Superior temporal gyrus (tissue), 1 donor: ENCODE results near the gene ZNF445.
A peak's percentile ranks its signal among the peaks of the same experiment; 100 is the strongest.
"Not testable (repeated sequence)": the region's sequence is repeated elsewhere in the genome, so short reads cannot be mapped to it uniquely, and the experiment has no call there.

Experiments used
- DNase-seq: peaks from one replicate; pipeline ENCODE4 v3.0.0-alpha.2; 2016; ENCODE audit errors: extremely low spot score

Gene ZNF445

GRCh38 chr3:44476963-44477311 is 533 bp downstream of the ZNF445 start:
- peak; percentile 49 for DNase-seq

DNA sequence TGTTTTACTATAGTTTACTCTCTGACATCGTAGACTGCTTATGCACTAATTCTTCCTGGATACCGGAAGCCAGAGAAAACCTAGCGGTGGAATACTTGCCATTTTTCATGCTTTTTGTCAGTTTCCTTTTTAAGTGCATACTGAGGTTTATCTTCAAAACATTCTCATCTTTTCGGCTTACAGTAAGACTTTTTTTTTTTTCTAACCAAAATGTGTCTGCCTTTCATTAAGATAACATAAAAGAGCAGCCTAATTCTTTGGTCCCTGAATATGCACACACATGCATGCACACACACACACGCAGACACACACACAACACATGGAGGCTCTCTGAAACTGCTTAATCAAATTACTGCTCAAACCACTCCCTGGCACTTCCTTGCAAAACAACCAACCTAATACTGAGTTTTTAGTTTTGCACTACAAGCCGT is 1.3 kb downstream of the ZNF445 start:
- peak; percentile 24 for DNase-seq

- not testable (repeated sequence) for DNase-seq
Measured at GRCh38 chr3:44474886-44475285, 2.6 kb downstream of the ZNF445 start.

- no peak for DNase-seq
Measured at GRCh38 chr3:44470430-44470829, 7.0 kb downstream of the ZNF445 start.

DNA sequence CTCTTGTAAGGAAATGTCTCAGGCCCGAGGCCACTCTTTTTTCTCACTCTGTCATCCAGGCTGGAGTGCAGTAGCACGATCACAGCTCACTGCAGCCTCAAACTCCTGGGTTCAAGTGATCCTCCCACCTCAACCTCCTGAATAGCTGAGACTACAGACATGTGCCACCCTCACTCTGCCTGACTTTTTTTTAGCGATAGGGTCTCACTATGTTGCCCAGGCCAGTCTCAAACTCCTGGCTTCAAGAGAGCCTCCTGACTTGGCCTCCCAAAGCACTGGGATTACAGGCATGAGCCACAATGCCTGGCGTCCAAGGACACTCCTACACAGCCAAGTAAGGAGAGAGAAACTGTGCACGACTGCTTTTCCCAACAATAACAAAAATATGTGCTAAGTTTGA is 7.6 kb downstream of the ZNF445 start:
- no peak for DNase-seq

DNA sequence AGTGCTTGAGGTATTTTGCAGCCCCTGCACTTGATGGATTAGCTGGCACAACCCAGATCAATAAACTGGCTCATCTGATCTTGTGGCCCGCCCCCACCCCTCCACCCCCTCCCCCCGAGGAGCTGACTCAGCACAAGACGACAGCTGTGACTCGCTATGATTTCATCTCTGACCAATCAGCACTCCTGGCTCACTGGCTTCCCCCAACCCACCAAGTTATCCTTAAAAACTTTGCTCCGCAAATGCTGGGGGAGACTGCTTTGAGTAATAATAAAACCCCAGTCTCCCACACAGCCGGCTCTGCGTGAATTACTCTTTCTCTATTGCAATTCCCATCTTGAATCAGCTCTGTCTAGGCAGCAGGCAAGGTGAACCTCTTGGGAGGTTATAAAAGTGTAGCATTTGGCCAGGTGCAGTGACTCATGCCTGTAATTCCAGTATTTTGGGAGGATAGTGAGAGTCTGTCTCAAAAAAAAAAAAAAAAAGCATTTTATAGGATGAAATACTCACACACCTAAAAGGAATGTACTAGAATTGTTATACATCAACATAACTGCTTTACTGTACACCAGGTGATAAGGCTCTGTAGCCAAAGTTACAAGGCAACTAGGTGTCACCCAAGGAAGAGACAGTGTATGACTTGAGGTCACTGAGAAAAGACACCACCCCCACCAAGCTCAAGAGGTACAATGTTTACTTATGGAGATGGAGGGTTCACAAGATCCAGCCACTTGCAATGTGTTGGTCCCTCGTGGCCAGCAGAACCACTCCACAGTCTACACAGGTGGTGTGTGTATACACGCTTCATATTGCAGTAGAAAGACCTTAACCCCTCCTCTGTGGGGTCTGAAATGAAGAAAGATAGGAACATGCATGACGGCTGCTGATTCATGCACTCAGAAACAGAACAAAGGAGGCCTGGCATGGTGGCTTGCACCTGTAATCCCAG is 8.6 kb downstream of the ZNF445 start:
- no peak for DNase-seq

DNA sequence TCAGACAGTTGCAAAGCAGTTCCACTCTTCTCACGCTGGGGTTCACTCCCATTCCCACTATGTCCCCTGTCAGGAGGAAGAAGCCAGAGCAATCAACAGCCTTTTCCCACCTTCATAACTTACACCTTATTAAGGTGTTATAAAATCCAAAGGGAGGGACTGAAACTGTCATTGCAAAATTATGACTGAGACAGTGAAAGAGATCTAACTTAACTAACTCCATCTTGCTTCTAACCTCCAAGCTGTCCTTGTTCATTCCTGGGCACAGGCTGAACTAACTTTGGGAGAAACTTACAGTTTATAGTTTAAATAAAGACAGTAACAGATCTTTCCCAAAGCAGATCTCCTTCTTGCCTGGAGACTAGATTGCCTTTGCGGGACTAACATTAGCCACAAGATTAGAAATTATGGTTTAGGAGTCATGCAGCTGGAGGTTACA is 9.4 kb downstream of the ZNF445 start:
- not testable (repeated sequence) for DNase-seq

- no peak for DNase-seq
Measured at GRCh38 chr3:44467241-44467640, 10.2 kb downstream of the ZNF445 start.

DNA sequence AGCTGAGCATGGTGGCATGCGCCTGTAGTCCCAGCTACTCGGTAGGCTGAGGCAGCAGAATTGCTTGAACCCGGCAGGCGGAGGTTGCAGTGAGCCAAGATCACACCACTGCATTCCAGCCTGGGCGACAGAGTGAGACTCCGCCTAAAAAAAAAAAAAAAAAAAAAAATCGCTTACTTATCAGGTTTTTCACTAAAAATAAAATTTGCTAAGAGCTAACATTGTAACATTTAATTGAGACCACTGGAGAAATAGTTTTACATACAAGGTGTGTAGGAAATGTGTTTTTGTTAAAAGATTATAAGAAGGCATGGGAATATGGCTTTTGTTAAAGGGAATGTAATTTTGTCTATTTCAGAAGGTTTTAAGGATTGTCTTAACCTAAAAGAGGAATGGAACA is 12.6 kb downstream of the ZNF445 start:
- DNase-seq = not testable (repeated sequence)

DNA sequence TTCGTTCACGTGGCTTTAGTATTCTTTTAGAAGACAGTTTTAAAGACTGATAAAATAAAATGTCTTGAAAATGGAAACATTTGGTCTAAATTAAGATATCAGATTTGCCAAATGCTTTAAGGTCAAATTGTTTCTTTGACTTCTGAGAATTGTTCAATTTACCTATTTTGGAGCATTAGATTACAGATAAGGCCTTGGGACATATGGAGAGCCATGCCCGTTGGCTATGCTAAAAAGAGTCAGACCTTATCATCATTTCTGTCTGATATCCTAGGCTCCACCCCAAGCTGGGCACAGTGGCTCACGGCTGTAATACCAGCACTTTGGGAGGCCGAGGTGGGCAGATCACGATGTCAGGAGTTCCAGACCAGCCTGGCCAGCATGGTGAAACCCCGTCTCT is 13.0 kb downstream of the ZNF445 start:
- no peak for DNase-seq

DNA sequence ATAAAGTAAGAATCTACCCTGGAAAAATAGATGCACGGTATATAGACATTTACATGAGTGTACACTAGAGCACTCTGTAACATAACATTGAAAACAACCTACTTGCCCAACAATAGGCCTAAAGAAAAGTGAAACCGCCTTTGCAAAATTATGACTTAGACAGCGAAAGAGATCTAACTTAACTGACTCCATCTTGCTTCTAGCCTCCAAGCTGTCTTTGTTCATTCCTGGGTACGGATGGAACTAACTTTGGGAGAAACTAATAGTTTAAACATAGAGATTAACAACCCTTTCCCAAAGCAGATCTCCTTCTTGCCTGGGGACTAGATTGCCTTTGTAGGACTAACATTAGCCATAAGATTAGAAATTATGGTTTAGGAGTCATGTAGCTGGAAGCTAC is 17.4 kb downstream of the ZNF445 start:
- not testable (repeated sequence) for DNase-seq

DNA sequence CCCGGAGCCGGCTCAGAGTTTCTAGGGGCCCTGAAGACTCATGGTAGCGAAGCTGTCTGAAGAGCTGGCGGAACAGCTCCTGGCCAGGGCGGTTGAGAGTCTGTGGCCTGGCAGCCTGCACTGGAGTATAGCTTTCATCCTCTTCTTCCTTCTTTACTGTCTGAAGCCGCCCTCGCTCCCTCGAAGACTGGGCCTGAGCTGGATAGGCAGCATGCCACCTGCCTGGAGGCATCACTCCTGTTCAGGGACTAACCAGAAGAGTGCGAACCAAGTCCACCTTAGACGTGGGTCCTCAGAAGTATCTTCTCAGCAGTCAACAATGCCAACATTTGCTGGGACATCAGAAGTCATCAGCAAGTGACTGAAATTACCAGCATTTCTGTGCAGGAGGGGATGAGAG is 22.2 kb downstream of the ZNF445 start:
- no peak for DNase-seq

GRCh38 chr3:44454258-44454657 is 23.2 kb downstream of the ZNF445 start:
- DNase-seq = no peak

DNA sequence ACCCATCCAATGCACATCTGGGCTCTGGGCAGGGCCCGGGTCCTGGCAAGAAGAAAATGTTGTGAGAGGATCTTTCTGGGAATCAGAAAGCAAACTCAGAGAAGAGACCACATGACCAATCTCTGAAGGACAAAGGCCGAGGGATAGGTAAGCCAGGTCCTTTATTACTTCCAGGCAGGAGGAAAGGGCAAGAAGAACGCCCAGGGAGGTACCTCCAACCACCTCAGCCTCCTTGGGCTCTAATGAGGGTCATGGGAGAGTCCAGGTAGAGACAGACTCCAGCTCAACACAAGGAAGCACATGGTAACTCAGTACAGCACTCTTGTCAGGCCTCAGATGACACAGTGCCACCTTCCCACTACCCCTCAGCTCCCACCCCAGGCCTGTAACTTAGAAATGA is 26.0 kb downstream of the ZNF445 start:
- DNase-seq = no peak

GRCh38 chr3:44446929-44447328 is 30.5 kb downstream of the ZNF445 start:
- no peak for DNase-seq

DNA sequence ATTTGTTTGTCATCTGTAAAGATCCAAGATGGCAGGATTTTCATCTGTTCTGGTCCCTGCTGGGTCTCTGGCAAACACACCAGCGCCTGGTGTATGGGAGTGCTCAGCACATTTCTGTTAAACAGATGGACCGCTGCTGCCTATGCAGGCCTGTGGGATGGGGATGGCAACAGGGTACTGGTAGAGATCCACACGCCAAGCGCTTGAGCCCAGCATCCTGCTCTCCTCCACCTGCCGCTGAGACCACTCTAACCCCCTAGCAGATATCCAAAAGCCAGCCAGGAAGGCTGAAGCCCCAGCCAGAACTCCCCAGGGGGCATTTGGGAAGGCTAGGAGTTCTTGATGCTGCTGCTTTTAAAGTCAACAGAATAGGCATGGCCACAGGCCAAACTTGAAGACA is 31.7 kb downstream of the ZNF445 start:
- DNase-seq = no peak

DNA sequence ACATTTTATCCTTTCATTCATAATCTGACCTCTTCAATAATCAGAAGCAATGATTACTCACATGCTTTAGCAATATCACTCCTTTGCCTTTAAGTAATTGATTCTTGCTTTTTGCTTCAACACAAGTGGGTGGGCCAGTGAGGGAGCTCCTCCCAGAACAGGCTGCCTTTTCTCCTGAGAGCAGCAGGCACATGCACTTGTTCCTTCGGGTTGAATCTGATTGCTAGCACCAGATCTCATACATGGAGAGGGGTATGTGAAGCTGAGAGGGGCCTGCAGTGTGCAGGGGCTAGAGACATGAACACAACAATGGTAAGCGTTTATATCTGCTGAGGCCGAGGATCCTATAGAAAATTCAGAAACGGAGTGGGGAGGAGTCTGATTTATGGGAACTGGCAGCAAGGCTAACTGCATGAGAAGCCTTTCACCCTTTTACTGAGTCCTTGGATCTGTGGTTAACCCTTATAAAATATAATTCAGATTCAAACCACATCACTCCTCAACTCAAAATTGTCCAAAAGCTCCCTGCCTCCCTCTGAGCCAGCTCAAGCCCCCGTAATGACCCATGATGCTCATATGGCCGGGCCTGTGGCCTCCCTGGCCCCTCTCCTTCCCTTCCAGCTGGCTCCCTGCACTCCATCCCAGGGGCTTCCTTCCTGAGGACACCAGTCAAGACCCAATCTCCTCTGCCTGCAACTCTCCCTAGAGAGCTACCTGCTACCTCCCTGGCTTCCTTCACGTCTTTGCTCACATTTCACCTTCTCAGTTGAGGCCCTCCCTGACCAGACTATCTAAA is 32.4 kb downstream of the ZNF445 start:
- DNase-seq = no peak

DNA sequence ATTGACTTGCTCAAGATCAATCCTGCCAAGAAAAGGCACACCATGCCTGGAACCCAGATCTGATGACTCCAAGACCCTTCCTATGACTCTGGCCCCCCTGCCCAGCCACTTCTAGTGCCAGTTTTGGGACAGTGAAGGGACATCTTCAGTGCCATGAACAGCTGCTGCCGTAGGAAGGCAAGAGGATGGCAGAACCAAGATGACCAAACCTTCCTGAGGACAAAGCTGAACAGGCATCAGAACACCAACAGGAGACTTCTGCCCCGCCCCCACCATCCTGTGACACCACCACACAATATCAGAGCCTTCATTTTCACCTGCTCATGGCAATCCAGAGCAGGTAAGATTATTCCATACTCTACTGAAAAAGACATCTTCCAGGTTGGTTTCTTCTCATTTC is 33.0 kb downstream of the ZNF445 start:
- DNase-seq = no peak

DNA sequence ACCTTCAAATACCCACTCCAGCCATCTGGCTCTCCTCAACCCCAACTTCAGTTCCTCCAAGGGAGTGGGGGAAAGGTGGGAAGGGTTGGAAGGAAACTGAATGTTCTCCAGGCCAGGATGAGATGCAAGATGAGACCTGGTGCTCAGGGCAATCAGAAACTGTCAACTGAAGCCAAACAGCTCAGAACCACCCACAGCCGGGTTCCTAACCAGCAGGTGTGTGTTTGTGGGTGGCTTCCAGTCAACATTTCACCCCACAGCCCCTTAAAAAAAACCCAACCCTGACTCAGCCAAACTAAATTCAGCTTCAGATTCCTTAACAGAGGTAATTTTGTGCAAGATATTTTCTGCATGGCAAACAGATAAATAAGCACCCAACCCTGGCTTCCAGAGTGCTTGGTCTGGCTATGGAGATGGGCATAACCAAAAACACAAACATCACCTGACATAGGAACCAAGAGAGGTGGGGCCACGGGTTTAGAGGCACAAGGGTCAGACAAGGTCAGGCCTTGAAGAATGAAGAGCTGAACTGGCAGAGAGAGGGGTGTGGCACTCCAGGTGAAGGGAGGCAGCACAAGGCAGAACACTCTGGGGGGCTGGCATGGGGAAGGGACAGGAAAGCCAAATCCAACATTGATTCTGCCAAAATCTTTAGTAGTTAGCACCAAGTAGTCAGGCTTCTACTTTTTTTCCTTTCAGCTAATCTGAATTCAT is 34.7 kb downstream of the ZNF445 start:
- no peak for DNase-seq

GRCh38 chr3:44439499-44440295 is 37.8 kb downstream of the ZNF445 start:
- peak; percentile 20 for DNase-seq

GRCh38 chr3:44437800-44438199 is 39.7 kb downstream of the ZNF445 start:
- DNase-seq = no peak
